Measurements from ENCODE around the gene C11orf86.

DNA sequence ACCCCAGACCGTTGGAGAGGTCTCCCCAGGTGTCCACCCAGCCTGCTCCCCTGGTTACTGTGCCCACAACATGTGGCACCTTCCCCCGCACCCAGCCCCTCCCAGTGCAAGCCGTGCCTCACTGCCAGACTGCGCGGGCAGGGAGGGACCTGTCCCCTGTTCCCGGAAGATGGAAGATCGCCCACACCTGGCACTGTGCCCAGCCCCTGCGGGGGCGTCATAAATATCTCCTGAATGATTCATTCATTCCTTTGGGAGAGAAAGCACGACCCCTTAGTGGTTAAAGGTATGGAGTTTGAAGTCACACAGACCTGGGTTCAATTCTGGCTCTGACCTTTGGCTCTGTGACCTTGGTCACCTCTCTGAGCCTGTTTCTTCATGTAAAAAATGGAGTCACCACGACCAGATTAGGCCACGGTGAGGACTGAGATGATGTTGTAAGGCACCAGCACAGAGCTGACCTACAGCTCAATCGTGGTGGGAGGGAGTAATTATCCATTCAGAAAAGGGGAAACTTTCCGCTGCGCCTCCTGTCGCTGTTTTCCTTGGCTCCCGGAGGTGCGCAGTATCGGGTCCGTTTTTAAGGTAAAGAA lies 47.3 kb downstream of the C11orf86 start:
- TF ChIP-seq, protein P1, sequence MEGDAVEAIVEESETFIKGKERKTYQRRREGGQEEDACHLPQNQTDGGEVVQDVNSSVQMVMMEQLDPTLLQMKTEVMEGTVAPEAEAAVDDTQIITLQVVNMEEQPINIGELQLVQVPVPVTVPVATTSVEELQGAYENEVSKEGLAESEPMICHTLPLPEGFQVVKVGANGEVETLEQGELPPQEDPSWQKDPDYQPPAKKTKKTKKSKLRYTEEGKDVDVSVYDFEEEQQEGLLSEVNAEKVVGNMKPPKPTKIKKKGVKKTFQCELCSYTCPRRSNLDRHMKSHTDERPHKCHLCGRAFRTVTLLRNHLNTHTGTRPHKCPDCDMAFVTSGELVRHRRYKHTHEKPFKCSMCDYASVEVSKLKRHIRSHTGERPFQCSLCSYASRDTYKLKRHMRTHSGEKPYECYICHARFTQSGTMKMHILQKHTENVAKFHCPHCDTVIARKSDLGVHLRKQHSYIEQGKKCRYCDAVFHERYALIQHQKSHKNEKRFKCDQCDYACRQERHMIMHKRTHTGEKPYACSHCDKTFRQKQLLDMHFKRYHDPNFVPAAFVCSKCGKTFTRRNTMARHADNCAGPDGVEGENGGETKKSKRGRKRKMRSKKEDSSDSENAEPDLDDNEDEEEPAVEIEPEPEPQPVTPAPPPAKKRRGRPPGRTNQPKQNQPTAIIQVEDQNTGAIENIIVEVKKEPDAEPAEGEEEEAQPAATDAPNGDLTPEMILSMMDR (conservative IDR thresholded peaks at IDR 0.05; ENCODE audit: low read depth, low read length), result no peak
- TF ChIP-seq EZH2 (IDR thresholded peaks at IDR 0.05; ENCODE audit: borderline replicate concordance, low read depth, low read length, poor library complexity, severe bottlenecking), result no peak
